Loucy (cell line): ENCODE results near the gene CLSTN2.

ENCODE experiments used
- EZH2phosphoT487 ChIP-seq: fragments of 200-600 bp; IDR thresholded peaks from 2 replicates; pipeline ENCODE4 v1.6.1; 2018; ENCODE audit warnings: antibody characterized with exemption, mild to moderate bottlenecking, moderate library complexity, borderline replicate concordance
- TF ChIP-seq, protein P1 (sequence below): fragments of 200-600 bp; sonication (generic); conservative IDR thresholded peaks from 2 replicates; pipeline ENCODE4 v1.5.1; 2014; ENCODE audit warnings: mild to moderate bottlenecking, antibody characterized with exemption, low read length

DNA sequence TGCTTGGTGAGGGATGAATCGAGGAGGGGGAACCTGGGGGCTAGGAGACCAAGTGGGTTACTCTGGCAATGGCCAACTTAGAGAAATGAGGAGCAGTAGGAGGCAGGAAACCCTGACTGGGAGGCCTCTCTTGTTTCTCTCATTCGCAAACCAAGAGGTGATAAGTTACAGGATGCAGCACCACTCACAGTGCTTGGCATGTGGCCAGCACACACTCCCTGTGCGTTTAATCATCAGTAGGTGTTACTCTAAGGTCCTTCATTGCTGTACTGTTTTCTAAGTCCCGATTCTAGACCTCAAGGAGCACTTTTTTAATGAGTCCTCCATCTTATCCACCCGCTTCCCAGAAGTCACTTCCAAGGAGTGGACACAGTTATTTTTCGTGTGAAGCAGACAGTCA lies 428.8 kb downstream of the CLSTN2 start:
- TF ChIP-seq EZH2phosphoT487 = no peak
- TF ChIP-seq, protein P1, sequence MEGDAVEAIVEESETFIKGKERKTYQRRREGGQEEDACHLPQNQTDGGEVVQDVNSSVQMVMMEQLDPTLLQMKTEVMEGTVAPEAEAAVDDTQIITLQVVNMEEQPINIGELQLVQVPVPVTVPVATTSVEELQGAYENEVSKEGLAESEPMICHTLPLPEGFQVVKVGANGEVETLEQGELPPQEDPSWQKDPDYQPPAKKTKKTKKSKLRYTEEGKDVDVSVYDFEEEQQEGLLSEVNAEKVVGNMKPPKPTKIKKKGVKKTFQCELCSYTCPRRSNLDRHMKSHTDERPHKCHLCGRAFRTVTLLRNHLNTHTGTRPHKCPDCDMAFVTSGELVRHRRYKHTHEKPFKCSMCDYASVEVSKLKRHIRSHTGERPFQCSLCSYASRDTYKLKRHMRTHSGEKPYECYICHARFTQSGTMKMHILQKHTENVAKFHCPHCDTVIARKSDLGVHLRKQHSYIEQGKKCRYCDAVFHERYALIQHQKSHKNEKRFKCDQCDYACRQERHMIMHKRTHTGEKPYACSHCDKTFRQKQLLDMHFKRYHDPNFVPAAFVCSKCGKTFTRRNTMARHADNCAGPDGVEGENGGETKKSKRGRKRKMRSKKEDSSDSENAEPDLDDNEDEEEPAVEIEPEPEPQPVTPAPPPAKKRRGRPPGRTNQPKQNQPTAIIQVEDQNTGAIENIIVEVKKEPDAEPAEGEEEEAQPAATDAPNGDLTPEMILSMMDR = no peak
